Measurements from ENCODE around the gene CCDC88C. TPM values are rescaled to one million over a fixed set of nuclear protein-coding genes. Genes with fewer than 3 reads are reported as not detected.
A peak's percentile ranks its signal among the peaks of the same experiment; 100 is the strongest.

Gene CCDC88C
- total RNA-seq, 2 experiments from 2014 or later, result 269 to 287 TPM

- TF ChIP-seq CTCF (IDR thresholded peaks at IDR 0.05), result no peak
- CTCF ChIA-PET, result interaction anchor here (0.9 to 2.1 kb wide), 3 partner anchors 10 to 53 kb away, joined by 3 to 7 read pairs (median 4); no protein-coding TSS in a partner anchor
- Histone ChIP-seq H3K27me3 (ENCODE audit: control insufficient read depth in 1 of 2, insufficient read depth in 2 of 2, low read length in 2 of 2) (no peaks in the 10 kb centered on the region), H3K4me1 (ENCODE audit: insufficient read depth, low read length) (peaks cover 98% of the 10 kb centered on the region), H3K27ac (ENCODE audit: low read depth in 1 of 2, low read length in 2 of 2) (peak overlapping the region in 1 of 2 donors; percentile 80), H3K4me3 (ENCODE audit: low read length) (no peak overlapping the region), H3K9me3 (ENCODE audit: control insufficient read depth in 1 of 2, insufficient read depth in 1 of 2, low read length in 2 of 2) (no peaks in the 10 kb centered on the region), H3K36me3 (ENCODE audit: insufficient read depth, low read length) (peaks cover 13% of the 10 kb centered on the region)
- DNase-seq (peak in 1 of 14 experiments; percentile 16), ATAC-seq (ENCODE audit: poor library complexity) (no peak)
- POLR2A ChIA-PET, result interaction anchor here (1.3 to 3.2 kb wide), 4 partner anchors 9 to 50 kb away, joined by 6 to 13 read pairs (median 8); no protein-coding TSS in a partner anchor
- no peak overlapping the region for H3K4me3 Mint-ChIP-seq
- H3K27me3 Mint-ChIP-seq, result no peaks in the 10 kb centered on the region
- peaks cover 86% of the 10 kb centered on the region for H3K4me1 Mint-ChIP-seq (ENCODE audit: low read depth)
- intact Hi-C loops (cut with DNase I, micrococcal nuclease), result no loop called here
- H3K27ac Mint-ChIP-seq, result peak overlapping the region; percentile 96
- no peaks in the 10 kb centered on the region for H3K9me3 Mint-ChIP-seq
- H3K36me3 Mint-ChIP-seq (ENCODE audit: low read depth), result peaks cover 42% of the 10 kb centered on the region
Measured at GRCh38 chr14:91365552-91365951, 52.1 kb downstream of the CCDC88C start.

GRCh38 chr14:91364524-91365270 lies 52.9 kb downstream of the CCDC88C start:
- H3K4me3 Mint-ChIP-seq, result no peak overlapping the region
- H3K4me3 ChIP-seq (ENCODE audit: low read length), result no peak overlapping the region
- H3K27ac ChIP-seq (ENCODE audit: low read depth in 1 of 2, low read length in 2 of 2), result peak overlapping the region; percentile 47 to 80

More at GRCh38 chr14:91364524-91365270, 52.9 kb downstream of the CCDC88C start:
- Mint-ChIP-seq H3K36me3 (ENCODE audit: low read depth) (peaks cover 48% of the 10 kb centered on the region), H3K27ac (peak overlapping the region; percentile 96), H3K4me1 (ENCODE audit: low read depth) (peaks cover 84% of the 10 kb centered on the region), H3K27me3 (no peaks in the 10 kb centered on the region), H3K9me3 (no peaks in the 10 kb centered on the region)
- H3K9me3 ChIP-seq (ENCODE audit: control insufficient read depth in 1 of 2, insufficient read depth in 1 of 2, low read length in 2 of 2), result no peaks in the 10 kb centered on the region
- intact Hi-C loops (cut with DNase I, micrococcal nuclease), result no loop called here
- ATAC-seq (ENCODE audit: poor library complexity) (no peak), DNase-seq (peak in 1 of 14 experiments; percentile 15)
- CTCF ChIA-PET, result no interaction called here
- H3K36me3 ChIP-seq (ENCODE audit: insufficient read depth, low read length), result peaks cover 19% of the 10 kb centered on the region
- no peak for TF ChIP-seq CTCF (IDR thresholded peaks at IDR 0.05)
- peaks cover 98% of the 10 kb centered on the region for H3K4me1 ChIP-seq (ENCODE audit: insufficient read depth, low read length)
- POLR2A ChIA-PET, result interaction anchor here (1.1 to 2.1 kb wide), 4 partner anchors 9 to 47 kb away, joined by 3 to 10 read pairs (median 6); no protein-coding TSS in a partner anchor
- no peaks in the 10 kb centered on the region for H3K27me3 ChIP-seq (ENCODE audit: control insufficient read depth in 1 of 2, insufficient read depth in 2 of 2, low read length in 2 of 2)
